ENCODE measurements around the gene TCP1.

DNA sequence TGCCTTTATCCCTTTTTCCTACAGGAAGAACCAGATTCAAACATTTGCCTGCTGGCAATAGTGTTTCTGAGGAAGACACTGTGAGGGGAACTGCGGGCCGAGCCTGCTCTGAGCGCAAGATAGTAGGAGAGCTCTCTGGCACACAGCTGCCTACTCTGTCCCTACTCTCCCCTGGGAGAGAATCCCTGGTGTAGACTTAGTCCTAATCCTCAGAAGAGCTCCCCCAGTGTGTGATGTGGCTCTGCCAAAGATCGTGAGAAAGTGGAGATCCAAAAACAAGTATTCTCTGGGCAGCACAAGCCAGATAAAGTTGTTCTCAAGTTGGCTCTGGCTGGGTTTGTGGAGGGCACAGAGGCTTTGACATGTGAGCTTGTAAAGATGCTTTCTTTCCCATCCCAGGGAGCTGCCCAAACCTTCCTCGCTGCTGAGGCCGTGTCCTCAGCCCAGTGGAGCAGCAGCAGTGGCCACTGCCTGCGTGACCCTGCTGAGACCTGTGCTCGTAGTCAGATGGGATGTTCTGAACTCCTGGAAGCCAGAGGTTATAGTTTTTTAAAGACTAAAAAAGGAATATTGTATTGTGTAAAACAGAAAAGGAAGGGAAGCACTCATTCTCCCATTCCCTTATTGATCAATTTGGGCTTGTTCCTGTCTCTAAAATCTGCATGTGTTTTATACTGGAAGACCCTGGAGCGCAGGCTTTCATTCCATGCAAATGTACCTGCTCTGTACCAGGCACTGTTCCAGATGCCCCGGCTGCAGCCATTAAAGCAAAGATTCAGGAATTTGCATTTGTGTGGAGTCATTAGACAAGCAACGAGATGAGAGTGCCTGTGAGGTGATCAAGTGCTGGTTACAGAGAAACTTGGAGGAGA, 41.3 kb upstream of the TCP1 start:
- TF ChIP-seq CTCF (IDR thresholded peaks at IDR 0.05) (no peak), POLR2AphosphoS5 (IDR thresholded peaks at IDR 0.05) (no peak)

Measured in breast epithelium (tissue), 3 donors.